ENCODE results near the gene QRICH1. TPM values are rescaled to one million over a fixed set of nuclear protein-coding genes. Genes with fewer than 3 reads are reported as not detected.
A peak's percentile ranks its signal among the peaks of the same experiment; 100 is the strongest.

Gene QRICH1
- total and polyA plus RNA-seq, 2 of the 13 experiments (the other 11 are each of a cell fraction or from before 2014, with no cell fraction given), result 52.6 to 102 TPM

DNA sequence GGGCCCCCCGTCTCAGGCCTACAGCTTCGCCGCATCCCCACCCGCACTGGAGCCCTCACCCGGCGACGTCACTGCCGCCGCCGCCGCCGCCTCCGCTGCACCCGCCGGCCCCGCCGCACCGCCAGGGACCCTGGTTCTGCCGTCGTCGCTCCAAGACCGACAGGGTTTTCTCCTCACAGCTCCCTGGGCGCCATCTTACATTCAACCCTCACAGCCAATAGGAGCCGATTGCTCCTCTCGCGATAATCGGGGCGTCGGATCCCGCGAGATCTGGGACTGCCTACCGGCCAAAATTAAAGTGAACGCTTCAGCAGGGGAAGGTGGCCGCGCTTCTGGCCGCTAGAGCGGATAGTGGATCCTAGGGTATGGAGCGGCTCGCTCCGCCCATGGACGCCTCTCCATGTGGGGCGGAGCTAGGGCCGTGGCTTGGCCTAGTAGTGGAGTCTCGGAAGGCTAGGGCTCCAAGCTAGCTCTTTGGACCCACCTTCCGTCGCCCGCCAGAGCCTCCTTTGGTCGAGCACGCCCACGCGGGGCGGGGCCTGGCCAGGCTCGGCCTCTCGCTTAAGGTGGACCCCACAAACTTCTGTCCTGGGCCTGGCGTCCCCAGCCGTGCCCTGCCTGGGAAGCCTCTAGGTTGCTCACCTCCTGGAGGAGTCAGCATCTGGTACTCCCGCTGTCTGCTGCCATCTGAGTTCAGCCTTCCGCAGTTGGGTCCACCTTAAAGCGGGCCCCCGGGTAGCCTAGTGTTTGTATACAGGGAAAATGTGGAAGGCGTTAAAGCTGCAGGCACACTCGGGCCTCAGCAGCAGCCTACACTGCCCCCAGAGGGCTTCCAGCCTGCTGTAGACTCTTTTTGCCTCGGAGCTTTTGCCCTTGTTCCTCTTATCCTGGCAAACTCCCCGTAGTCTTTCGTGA is at the start of gene QRICH1 (continued):
- TF ChIP-seq ZFP37 (CRISPR knock-in tag; IDR thresholded peaks at IDR 0.05; ENCODE audit: borderline replicate concordance), result no peak
- TF ChIP-seq, protein P1, sequence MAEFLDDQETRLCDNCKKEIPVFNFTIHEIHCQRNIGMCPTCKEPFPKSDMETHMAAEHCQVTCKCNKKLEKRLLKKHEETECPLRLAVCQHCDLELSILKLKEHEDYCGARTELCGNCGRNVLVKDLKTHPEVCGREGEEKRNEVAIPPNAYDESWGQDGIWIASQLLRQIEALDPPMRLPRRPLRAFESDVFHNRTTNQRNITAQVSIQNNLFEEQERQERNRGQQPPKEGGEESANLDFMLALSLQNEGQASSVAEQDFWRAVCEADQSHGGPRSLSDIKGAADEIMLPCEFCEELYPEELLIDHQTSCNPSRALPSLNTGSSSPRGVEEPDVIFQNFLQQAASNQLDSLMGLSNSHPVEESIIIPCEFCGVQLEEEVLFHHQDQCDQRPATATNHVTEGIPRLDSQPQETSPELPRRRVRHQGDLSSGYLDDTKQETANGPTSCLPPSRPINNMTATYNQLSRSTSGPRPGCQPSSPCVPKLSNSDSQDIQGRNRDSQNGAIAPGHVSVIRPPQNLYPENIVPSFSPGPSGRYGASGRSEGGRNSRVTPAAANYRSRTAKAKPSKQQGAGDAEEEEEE (CRISPR knock-in tag; IDR thresholded peaks at IDR 0.05; ENCODE audit: borderline replicate concordance), result peak; percentile 63; the same call in 1 of the 2 replicates
- no peak for TF ChIP-seq ZNF3 (CRISPR knock-in tag; IDR thresholded peaks at IDR 0.05)
- TF ChIP-seq, protein P2, sequence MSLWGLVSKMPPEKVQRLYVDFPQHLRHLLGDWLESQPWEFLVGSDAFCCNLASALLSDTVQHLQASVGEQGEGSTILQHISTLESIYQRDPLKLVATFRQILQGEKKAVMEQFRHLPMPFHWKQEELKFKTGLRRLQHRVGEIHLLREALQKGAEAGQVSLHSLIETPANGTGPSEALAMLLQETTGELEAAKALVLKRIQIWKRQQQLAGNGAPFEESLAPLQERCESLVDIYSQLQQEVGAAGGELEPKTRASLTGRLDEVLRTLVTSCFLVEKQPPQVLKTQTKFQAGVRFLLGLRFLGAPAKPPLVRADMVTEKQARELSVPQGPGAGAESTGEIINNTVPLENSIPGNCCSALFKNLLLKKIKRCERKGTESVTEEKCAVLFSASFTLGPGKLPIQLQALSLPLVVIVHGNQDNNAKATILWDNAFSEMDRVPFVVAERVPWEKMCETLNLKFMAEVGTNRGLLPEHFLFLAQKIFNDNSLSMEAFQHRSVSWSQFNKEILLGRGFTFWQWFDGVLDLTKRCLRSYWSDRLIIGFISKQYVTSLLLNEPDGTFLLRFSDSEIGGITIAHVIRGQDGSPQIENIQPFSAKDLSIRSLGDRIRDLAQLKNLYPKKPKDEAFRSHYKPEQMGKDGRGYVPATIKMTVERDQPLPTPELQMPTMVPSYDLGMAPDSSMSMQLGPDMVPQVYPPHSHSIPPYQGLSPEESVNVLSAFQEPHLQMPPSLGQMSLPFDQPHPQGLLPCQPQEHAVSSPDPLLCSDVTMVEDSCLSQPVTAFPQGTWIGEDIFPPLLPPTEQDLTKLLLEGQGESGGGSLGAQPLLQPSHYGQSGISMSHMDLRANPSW (CRISPR knock-in tag; IDR thresholded peaks at IDR 0.05; ENCODE audit: borderline replicate concordance), result peak; percentile 79; the same call in 1 of the 2 replicates
- TF ChIP-seq, protein P3, sequence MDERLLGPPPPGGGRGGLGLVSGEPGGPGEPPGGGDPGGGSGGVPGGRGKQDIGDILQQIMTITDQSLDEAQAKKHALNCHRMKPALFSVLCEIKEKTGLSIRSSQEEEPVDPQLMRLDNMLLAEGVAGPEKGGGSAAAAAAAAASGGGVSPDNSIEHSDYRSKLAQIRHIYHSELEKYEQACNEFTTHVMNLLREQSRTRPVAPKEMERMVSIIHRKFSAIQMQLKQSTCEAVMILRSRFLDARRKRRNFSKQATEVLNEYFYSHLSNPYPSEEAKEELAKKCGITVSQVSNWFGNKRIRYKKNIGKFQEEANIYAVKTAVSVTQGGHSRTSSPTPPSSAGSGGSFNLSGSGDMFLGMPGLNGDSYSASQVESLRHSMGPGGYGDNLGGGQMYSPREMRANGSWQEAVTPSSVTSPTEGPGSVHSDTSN (CRISPR knock-in tag; IDR thresholded peaks at IDR 0.05), result no peak
- no peak for TF ChIP-seq TCF7L2 (IDR thresholded peaks at IDR 0.05; ENCODE audit: low read depth, low read length)
- TF ChIP-seq TP53 (CRISPR knock-in tag; conservative IDR thresholded peaks at IDR 0.05), result no peak
- no peak for TF ChIP-seq SRF (IDR thresholded peaks at IDR 0.05; ENCODE audit: low read depth, low read length)
- TF ChIP-seq ZNF781 (CRISPR knock-in tag; IDR thresholded peaks at IDR 0.05; ENCODE audit: borderline replicate concordance, not compliant biosample characterization), result peak; percentile 32
- peak; percentile 92 for TF ChIP-seq FOXK2 (IDR thresholded peaks at IDR 0.05)
- no peak for TF ChIP-seq ZNF776 (CRISPR knock-in tag; IDR thresholded peaks at IDR 0.05)
- peak; percentile 40; the same call in 1 of the 2 replicates for TF ChIP-seq MYC (CRISPR knock-in tag; IDR thresholded peaks at IDR 0.05; ENCODE audit: borderline replicate concordance)
- peak; percentile 52; the same call in 1 of the 2 replicates for TF ChIP-seq NCOR1 (IDR thresholded peaks at IDR 0.05; ENCODE audit: borderline replicate concordance, low read length)
- TF ChIP-seq TAF15 (IDR thresholded peaks at IDR 0.05; ENCODE audit: low read depth, low read length, poor library complexity, severe bottlenecking), result no peak
- TF ChIP-seq, protein P4, sequence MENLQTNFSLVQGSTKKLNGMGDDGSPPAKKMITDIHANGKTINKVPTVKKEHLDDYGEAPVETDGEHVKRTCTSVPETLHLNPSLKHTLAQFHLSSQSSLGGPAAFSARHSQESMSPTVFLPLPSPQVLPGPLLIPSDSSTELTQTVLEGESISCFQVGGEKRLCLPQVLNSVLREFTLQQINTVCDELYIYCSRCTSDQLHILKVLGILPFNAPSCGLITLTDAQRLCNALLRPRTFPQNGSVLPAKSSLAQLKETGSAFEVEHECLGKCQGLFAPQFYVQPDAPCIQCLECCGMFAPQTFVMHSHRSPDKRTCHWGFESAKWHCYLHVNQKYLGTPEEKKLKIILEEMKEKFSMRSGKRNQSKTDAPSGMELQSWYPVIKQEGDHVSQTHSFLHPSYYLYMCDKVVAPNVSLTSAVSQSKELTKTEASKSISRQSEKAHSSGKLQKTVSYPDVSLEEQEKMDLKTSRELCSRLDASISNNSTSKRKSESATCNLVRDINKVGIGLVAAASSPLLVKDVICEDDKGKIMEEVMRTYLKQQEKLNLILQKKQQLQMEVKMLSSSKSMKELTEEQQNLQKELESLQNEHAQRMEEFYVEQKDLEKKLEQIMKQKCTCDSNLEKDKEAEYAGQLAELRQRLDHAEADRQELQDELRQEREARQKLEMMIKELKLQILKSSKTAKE (CRISPR knock-in tag; IDR thresholded peaks at IDR 0.05; ENCODE audit: borderline replicate concordance), result no peak
- peak; percentile 96 for TF ChIP-seq SP1 (IDR thresholded peaks at IDR 0.05)
- TF ChIP-seq SP1 (CRISPR knock-in tag; IDR thresholded peaks at IDR 0.05), result peak; percentile 86

Measured in HepG2 (cell line).